H9 (cell line): ENCODE results near the gene PIK3C2A. TPM values are rescaled to one million over a fixed set of nuclear protein-coding genes. Genes with fewer than 3 reads are reported as not detected.

Source experiments
- DNase-seq: peaks from one replicate; pipeline ENCODE4 v3.0.0-alpha.2; 2017
- H2AFZ ChIP-seq: one replicate; pipeline ENCODE4 v1.6.1; 2013; ENCODE audit warnings: mild to moderate bottlenecking, low read length, control low read depth, moderate library complexity
- H2AK5ac ChIP-seq: 2 replicates; pipeline ENCODE4 v1.6.1; 2013; ENCODE audit warnings: low read length, control low read depth, mixed read lengths; ENCODE audit not compliant: insufficient read length
- H2BK120ac ChIP-seq: one replicate; pipeline ENCODE4 v1.6.1; 2013; ENCODE audit warnings: low read depth, mild to moderate bottlenecking, low read length, control low read depth, inconsistent platforms; ENCODE audit not compliant: poor library complexity, severe bottlenecking
- H2BK12ac ChIP-seq: 2 replicates; pipeline ENCODE4 v1.6.1; 2013; ENCODE audit warnings: low read length, control low read depth, mixed read lengths, low read depth; ENCODE audit not compliant: insufficient read length
- H2BK15ac ChIP-seq: 2 replicates; pipeline ENCODE4 v1.6.1; 2013; ENCODE audit warnings: low read depth, low read length, control low read depth
- H2BK20ac ChIP-seq: one replicate; pipeline ENCODE4 v1.6.1; 2013; ENCODE audit warnings: low read depth, mild to moderate bottlenecking, low read length, control low read depth, inconsistent platforms; ENCODE audit not compliant: poor library complexity, severe bottlenecking
- H2BK5ac ChIP-seq: 2 replicates; pipeline ENCODE4 v1.6.1; 2013; ENCODE audit warnings: low read length, control low read depth, mixed read lengths; ENCODE audit not compliant: insufficient read length
- H3K14ac ChIP-seq: 2 replicates; pipeline ENCODE4 v1.6.1; 2013; ENCODE audit warnings: low read length, control low read depth; ENCODE audit not compliant: insufficient read depth
- H3K18ac ChIP-seq: 2 replicates; pipeline ENCODE4 v1.6.1; 2013; ENCODE audit warnings: low read depth, mild to moderate bottlenecking, mixed read lengths, low read length, control low read depth; ENCODE audit not compliant: insufficient read length
- H3K23ac ChIP-seq: 2 replicates; pipeline ENCODE4 v1.6.1; 2013; ENCODE audit warnings: low read length, control low read depth, mixed read lengths, low read depth; ENCODE audit not compliant: insufficient read length
- H3K23me2 ChIP-seq: 2 replicates; pipeline ENCODE4 v1.6.1; 2013; ENCODE audit warnings: low read depth, mild to moderate bottlenecking, mixed read lengths, low read length, control low read depth; ENCODE audit not compliant: insufficient read length, poor library complexity, severe bottlenecking
- H3K27ac ChIP-seq: 2 replicates; pipeline ENCODE4 v1.5.1; 2013; ENCODE audit warnings: low read length, control low read depth, mixed read lengths, low read depth; ENCODE audit not compliant: insufficient read length
- H3K27me3 ChIP-seq: 2 replicates; pipeline ENCODE4 v1.6.1; 2013; ENCODE audit warnings: low read length, control low read depth, inconsistent platforms; ENCODE audit not compliant: insufficient read depth
- H3K4ac ChIP-seq: 2 replicates; pipeline ENCODE4 v1.6.1; 2013; ENCODE audit warnings: low read depth, mild to moderate bottlenecking, control low read depth, inconsistent platforms, low read length, moderate library complexity
- H3K4me1 ChIP-seq: 2 replicates; pipeline ENCODE4 v1.6.1; 2013; ENCODE audit warnings: low read length, control low read depth, inconsistent platforms; ENCODE audit not compliant: insufficient read depth
- H3K4me2 ChIP-seq: 2 replicates; pipeline ENCODE4 v1.6.1; 2013; ENCODE audit warnings: low read length, control low read depth, mixed read lengths; ENCODE audit not compliant: insufficient read length, insufficient read depth
- H3K56ac ChIP-seq: 2 replicates; pipeline ENCODE4 v1.6.1; 2013; ENCODE audit warnings: low read depth, mild to moderate bottlenecking, mixed read lengths, low read length, control low read depth; ENCODE audit not compliant: insufficient read length
- H3K79me1 ChIP-seq: 2 replicates; pipeline ENCODE4 v1.6.1; 2013; ENCODE audit warnings: low read depth, mild to moderate bottlenecking, moderate library complexity, low read length, control low read depth, inconsistent platforms; ENCODE audit not compliant: insufficient read depth, poor library complexity, severe bottlenecking
- H3K79me2 ChIP-seq: 2 replicates; pipeline ENCODE4 v1.6.1; 2013; ENCODE audit warnings: low read length, control low read depth, inconsistent platforms; ENCODE audit not compliant: insufficient read depth
- H3K9ac ChIP-seq: 2 replicates; pipeline ENCODE4 v1.6.1; 2013; ENCODE audit warnings: low read length, control low read depth, mixed read lengths; ENCODE audit not compliant: insufficient read length; ENCODE audit errors: extremely low read depth
- H3K9me3 ChIP-seq: one replicate; pipeline ENCODE4 v1.6.1; 2013; ENCODE audit warnings: low read depth, low read length, inconsistent platforms; ENCODE audit not compliant: control insufficient read depth
- H3T11ph ChIP-seq: one replicate; pipeline ENCODE4 v1.6.1; 2013; ENCODE audit warnings: mild to moderate bottlenecking, low read length, control low read depth, inconsistent platforms
- H4K20me1 ChIP-seq: one replicate; pipeline ENCODE4 v1.6.1; 2013; ENCODE audit not compliant: control insufficient read depth, insufficient read length, insufficient read depth
- H4K5ac ChIP-seq: 2 replicates; pipeline ENCODE4 v1.6.1; 2013; ENCODE audit warnings: low read depth, mild to moderate bottlenecking, mixed read lengths, low read length, control low read depth; ENCODE audit not compliant: insufficient read length
- H4K8ac ChIP-seq: replicated peaks from 2 replicates; pipeline ENCODE4 v1.6.1; 2013; ENCODE audit warnings: low read length, control low read depth, mixed read lengths, low read depth; ENCODE audit not compliant: insufficient read length
- H4K91ac ChIP-seq: 2 replicates; pipeline ENCODE4 v1.6.1; 2013; ENCODE audit warnings: low read depth, mild to moderate bottlenecking, moderate library complexity, mixed read lengths, low read length, control low read depth; ENCODE audit not compliant: insufficient read length
- H3K27ac Mint-ChIP-seq, 3 experiments: 2 replicates in 2 of 3; 3 replicates in 1 of 3; pipeline ENCODE4 v1.8.0; 2020 to 2021; ENCODE audit warnings: mixed read lengths in 3 of 3, mild to moderate bottlenecking in 1 of 3, moderate library complexity in 1 of 3
- H3K27me3 Mint-ChIP-seq: 2 replicates; pipeline ENCODE4 v1.8.0; 2021; ENCODE audit warnings: low read depth, mild to moderate bottlenecking, moderate library complexity, mixed read lengths
- H3K36me3 Mint-ChIP-seq, 3 experiments: 2 replicates in 2 of 3; 3 replicates in 1 of 3; pipeline ENCODE4 v1.8.0; 2020 to 2021; ENCODE audit warnings: low read depth in 3 of 3, mixed read lengths in 3 of 3; ENCODE audit not compliant: insufficient read depth in 1 of 3
- H3K4me1 Mint-ChIP-seq, 2 experiments: 2 replicates each; pipeline ENCODE4 v1.8.0; 2020; ENCODE audit warnings: mixed read lengths in 2 of 2
- H3K4me3 Mint-ChIP-seq, 2 experiments: 2 replicates in 1 of 2; 3 replicates in 1 of 2; pipeline ENCODE4 v1.8.0; 2020 to 2021; ENCODE audit warnings: mild to moderate bottlenecking in 2 of 2, mixed read lengths in 2 of 2, moderate library complexity in 1 of 2
- H3K9me3 Mint-ChIP-seq, 2 experiments: 2 replicates in 1 of 2; 3 replicates in 1 of 2; pipeline ENCODE4 v1.8.0; 2020; ENCODE audit warnings: mild to moderate bottlenecking in 2 of 2, mixed read lengths in 2 of 2, moderate library complexity in 1 of 2
- CTCF ChIP-seq: fragments of 200-600 bp; sonication (generic); conservative IDR thresholded peaks from 3 replicates; pipeline ENCODE4 v1.8.0; 2021; ENCODE audit warnings: antibody characterized with exemption, mild to moderate bottlenecking
- WGBS: extraction: QIAGEN DNeasy Blood & Tissue Kit; methylation state at CpG from one replicate; pipeline ENCODE4 v1.1.7; 2013; ENCODE audit warnings: missing lambda C conversion rate, low lambda C conversion rate, mixed read lengths; ENCODE audit not compliant: insufficient read length; ENCODE audit errors: extremely low coverage; 5-methylcytosine and 5-hydroxymethylcytosine counted together
- total RNA-seq: library from RNA; stranded (reverse); gene quantifications from 2 replicates; pipeline ENCODE4 v1.2.1, GENCODE V29; 2021

Gene PIK3C2A
- total RNA-seq, 1 experiment from 2014 or later = 82.6 TPM

- Histone ChIP-seq H2AK5ac (no peak overlapping the region), H3K23ac (no peak overlapping the region), H3K9ac (peak overlapping the region; percentile 96), H2BK20ac (no peak overlapping the region), H4K20me1 (no peaks in the 10 kb centered on the region), H2BK15ac (no peak overlapping the region), H3K56ac (no peak overlapping the region), H3K79me1 (no peaks in the 10 kb centered on the region), H4K8ac (no peak overlapping the region), H3K4me2 (peak overlapping the region; percentile 90), H3K9me3 (no peaks in the 10 kb centered on the region), H2BK5ac (no peak overlapping the region), H4K5ac (no peak overlapping the region), H3K79me2 (peaks cover 26% of the 10 kb centered on the region; the same call in 1 of the 2 replicates), H3K27me3 (no peaks in the 10 kb centered on the region), H3K23me2 (peaks cover 5% of the 10 kb centered on the region), H2AFZ (no peak overlapping the region), H3K14ac (no peak overlapping the region), H2BK12ac (no peak overlapping the region), H3K27ac (no peak overlapping the region), H3K4me1 (no peaks in the 10 kb centered on the region), H3T11ph (no peak overlapping the region), H2BK120ac (no peak overlapping the region), H3K4ac (no peak overlapping the region), H4K91ac (no peak overlapping the region), H3K18ac (no peak overlapping the region)
- H3K9me3 Mint-ChIP-seq = no peaks in the 10 kb centered on the region; a peak in 1 of 5 replicates
- peaks cover 24 to 32% of the 10 kb centered on the region in 2 experiments for H3K4me1 Mint-ChIP-seq
- H3K27ac Mint-ChIP-seq = peak overlapping the region in 2 of 3 experiments; percentile 97 to 99; a peak in 3 of 7 replicates
- TF ChIP-seq CTCF = no peak
- H3K36me3 Mint-ChIP-seq = peaks cover 12 to 20% (median 14%) of the 10 kb centered on the region in 3 experiments
- DNase-seq = no peak
- no CpG with 5 or more reads among the region's 2 CpGs for WGBS
- no peaks in the 10 kb centered on the region for H3K27me3 Mint-ChIP-seq
- peak overlapping the region; percentile 96 to 98 for H3K4me3 Mint-ChIP-seq
Measured at GRCh38 chr11:17206463-17206862, 1.3 kb downstream of the PIK3C2A start.
